GM21390 (cell line): Measurements from ENCODE around the gene LRRC46.

ENCODE experiments used
- ATAC-seq: cut with Tn5 transposase; IDR thresholded peaks from one replicate; pipeline ENCODE4 v1.9.1; 2021; ENCODE audit not compliant: unreplicated experiment

Gene LRRC46

DNA sequence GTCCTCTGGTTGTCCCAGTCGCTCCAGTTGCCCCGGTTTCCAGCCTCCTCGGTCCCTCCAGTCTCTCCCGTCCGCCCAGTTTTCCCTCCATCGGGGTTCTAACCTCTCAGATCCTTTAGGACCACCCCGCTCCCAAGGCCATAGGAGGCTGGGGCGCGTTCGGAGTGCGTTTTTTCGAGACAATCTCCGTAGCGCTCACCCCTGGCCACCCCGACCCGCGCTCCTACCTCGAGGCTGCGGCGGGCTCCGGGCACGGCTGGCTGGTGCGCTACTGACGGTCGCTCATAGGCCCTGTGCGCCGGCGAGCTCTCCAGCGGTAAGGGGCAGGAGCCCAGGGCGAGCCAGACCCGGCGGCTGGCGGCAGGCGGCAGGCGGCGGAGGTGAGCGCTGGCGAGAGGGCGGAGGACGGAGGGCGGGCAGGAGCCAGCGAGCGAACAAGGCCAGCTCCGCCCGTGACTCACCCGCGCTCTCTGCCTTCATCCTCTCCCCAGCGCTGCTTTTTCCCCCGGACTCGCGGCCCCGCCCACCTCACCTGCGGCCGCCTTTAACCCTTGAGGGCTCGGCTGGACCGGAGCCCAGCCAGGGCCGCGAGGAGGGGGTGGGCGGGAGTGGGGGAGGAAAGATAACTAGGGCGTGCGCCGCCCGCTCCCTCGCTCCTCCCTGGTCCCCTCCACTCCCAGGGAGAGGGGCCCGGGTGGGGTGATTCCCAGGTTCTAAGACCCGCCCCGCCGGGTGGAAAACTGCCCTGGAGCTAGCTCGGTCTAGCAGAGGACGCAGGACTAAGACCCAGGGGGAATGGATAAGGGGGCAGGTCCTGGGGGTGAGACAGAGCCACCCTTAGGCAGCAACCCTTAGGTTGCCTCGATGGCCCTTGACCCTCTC lies 19.5 kb downstream of the LRRC46 start, which contains the start of gene SP6:
Gene SP6, minus strand, starts transcription at position 472 of the 882 bp plus-strand sequence. CDS start 2,734 bp downstream, outside the sequence.
- ATAC-seq: no peak

DNA sequence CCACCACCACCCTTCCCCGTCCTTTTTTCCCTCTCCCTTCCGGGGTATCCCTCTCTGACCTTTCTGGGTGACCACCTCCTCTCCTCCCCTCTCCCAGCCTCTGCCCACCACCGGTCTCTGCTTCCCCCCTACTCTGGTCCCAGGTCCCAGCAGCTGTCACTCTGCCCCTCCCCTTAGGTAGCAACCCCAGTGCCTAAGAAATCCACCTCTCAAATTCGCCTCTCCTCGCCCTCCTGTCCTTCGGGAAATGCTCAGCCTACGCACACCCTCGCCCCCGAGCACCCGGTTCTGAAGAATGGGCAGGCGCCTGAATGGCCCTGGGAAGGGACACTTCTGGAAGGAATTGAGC lies 20.3 kb downstream of the LRRC46 start:
- no peak for ATAC-seq

DNA sequence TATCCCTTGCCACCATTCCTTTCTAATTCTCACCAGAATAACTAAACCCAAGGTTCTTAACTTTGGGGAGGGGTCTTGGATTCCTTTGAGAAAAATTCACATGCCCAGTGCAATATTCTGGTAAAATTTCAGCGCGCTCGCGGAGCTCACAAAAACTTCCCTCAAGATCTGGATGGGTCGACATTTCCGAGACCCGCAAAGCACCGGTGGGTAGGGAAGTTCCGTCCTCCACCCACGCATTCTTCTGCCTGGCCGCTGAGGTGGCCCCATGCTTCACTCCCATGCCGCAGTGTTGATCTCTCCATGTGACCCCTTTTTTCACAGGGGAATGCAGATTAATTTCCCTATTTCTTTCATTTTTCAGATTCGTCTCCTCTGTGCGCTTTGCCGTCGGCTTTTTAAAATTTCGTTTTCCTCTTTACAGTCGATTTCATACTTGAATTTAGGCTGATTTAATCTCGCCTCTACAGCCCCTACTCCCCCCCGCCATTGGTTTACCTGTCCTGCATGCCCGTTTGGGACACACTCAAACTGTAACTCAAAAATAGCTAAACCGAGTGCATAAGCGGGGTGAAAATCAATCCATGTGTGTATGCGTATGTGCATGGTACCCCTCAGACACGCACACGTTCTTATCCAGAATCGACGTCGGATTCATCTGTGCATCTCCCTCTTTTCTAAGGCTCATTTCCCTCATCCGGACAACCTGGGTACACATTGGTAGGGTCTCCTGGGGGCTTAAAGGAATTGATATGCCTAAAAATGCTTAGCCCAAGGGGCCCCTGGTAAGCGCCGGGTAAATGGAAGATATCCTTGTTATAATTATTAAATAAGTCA lies 20.9 kb downstream of the LRRC46 start:
- ATAC-seq: no peak

DNA sequence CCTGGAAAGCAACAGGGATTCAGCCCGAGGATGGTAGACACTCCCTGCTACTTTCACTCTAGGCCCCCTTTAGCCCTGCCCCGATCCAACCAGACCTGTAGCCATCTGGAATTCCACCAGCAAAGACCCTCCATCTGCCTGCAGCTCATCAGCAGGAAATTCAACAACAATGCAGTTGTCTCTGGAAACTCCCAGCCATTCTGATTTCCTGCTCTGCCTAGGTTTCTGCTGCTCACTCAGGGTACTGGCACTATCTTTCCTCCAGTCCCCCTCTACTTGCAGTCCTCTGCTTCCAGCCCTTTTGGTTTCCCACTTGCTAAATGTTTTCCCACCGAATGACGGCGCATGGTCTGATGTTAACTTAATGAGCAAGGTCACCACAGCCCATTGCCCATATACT lies 22.1 kb downstream of the LRRC46 start:
- no peak for ATAC-seq

DNA sequence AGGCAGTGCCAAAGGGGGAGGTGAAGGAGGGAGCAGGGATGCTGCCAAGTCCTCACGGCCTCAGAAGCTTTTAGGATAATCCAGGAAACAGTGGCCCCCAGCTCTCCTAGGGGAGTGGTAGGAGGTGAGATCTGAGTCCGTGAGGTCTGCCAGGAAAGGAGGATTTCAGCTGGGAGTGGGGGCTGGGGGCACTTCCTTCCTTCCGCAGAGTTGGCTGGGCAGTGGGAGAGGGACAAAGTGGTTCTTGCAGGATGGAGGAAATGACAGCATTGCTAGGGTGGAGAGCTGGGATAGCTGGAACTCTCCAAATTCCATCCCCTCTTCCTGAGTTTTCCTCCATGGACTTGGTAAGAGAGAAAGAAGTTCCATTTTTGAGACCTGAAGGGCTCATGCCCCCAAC lies 24.3 kb downstream of the LRRC46 start:
- no peak for ATAC-seq

DNA sequence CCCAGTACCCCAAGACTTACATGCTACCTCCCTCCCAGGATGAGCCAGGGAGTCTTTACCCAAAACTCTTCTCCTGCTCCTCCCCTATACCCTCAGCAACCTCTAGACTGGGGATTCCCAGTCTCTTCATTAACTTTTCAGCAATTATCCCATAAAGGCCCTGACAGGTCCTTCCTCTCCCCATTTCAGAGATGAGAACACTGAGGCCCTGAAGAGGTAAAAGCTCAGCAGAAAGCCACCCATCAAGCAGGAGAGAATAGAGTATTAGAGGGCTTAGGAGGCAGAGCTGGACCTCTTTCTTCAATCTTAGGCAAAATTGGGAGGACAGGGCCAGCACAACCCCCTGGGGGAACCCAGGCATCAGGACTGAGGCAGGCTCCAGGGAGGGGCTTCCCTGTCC lies 25.4 kb downstream of the LRRC46 start:
- no peak for ATAC-seq

DNA sequence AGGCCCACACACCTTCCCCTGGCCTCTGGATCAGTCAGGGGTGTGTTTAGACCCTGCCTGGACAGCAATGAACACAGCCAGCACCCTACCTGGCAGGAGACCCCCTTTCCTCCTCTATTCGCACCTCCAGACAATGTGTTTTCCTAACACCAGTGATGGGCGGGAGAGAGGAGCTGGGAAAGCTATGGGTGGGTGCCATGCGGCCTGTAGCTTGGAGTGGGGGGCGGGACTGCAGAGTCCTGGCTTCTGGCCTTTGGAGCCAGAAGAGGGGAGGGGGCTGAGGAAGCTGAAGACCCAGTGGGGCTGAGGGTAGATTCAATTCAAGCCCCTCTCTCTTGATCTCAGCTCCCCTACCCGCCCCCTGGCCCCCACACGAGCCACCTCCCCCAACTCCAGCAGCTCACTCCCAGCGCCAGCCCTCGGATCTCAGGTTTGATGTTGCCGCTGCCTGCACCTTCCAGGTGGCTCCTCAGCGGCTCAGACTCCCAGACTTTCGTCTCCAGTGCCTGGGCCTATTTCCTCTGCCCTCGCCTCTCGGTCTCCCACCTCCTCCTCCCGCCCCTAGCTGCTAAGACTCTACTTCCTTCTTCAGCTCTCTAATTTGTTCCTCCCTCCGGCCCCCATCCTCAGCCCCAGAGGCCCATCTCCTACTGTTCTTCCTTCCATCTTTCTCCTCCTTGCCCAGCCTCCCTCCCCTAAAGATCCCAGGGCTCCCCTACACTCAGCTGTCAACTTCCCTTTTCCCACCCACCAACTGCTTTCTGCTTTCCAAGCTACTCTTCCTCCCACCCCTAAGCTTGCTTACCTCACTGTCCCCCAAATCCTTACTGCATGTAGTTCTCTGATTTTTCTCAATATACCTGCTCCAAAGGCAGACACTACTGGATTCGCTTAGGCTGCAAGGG lies 26.3 kb downstream of the LRRC46 start:
- ATAC-seq: no peak

DNA sequence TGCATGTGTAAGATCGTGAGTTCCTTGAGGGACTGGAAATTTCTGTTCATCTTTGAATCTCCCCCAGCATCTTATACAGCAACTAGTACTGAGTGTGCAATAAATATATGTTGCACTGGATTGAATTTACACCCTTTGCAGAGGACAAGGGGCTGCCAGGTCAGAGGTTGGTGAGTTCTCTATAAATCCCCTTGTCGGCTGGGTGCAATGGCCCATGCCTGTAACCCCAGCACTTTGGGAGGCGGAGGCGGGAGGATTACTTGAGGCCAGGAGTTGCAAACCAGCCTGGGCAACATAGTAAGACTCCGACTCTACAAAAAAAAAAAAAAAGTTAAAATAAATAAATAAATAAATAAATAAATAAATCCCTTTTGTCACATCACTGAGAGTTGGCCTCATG lies 28.9 kb downstream of the LRRC46 start:
- ATAC-seq: no peak

DNA sequence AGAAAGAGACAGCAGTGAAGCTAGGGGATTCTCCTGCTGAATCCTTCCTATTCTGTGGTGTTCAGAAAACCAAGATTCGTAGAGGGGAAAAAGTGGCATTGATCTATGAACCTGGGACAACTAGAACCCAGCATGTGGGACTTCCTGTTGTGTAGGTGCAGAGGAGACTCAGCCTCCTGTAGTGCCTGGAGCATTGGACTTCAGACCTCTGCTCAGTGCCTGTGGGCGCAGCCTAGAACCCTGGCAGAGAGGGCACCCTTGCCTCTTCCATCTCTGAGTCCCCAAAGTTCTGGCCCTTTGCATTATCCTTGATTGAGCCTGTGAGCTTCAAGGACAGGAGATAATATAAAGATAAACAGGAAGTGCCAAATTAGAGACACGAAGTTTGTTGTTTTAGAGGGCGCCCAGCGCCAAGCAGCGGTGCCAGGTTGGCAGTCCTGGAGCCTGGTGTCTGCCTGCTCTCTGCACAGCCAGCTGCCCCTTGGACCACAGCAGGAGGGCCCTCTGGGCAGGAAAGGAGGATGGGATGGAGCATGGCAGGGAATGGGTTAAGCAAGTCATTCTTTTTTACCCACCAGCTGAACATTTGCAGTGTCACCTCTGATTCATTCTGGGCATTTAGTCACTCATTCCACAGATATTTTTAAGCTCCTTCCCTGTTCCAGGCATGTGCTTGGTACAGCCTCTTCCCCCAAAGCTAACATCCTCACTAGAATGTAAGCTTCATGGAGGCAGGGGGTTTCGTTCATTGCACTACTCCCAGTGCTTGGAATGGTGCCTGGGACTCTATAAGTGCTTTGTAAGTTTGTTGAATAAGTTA lies 31.4 kb downstream of the LRRC46 start:
- ATAC-seq: no peak

DNA sequence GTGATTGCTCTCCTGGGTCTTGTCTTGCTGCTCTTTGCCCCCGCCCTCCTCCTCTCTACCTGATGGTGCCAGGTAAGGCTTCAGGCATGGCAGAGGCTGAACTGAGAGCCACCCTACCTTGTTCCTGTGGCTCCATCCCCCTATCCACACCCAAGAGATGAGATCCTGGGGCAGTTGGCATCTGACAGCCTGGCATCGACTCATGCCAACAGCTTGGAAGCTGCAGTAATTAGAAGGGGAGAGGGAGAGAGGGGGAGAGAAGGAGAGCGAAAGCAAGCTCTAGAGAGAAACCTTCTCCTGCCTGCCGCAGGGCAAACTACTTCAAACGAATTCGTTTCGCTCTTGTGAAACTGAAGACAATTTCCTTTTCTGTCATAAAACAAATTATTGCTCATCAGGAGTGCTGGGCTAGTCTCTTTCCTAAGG lies 33.3 kb downstream of the LRRC46 start:
- ATAC-seq: no peak

DNA sequence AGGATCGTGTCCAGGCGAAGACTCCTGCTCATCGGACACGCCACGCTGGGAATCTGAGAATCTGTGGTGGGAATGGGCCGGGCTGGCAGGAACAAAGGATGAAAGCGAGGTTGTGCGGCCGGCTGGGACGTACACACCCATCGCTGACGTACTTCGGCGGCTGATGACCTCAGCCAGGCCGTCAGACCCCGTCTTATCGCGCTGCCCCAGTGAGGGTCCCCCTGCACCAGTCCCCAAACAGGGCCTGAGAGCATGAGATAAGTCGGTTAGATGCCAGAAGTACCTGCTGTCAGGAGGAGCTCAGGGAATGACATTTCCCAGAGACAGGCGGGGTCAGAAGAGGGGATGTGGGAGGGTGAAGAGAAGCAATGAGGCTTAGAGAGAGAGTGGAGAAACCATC lies 35.5 kb downstream of the LRRC46 start:
- no peak for ATAC-seq

DNA sequence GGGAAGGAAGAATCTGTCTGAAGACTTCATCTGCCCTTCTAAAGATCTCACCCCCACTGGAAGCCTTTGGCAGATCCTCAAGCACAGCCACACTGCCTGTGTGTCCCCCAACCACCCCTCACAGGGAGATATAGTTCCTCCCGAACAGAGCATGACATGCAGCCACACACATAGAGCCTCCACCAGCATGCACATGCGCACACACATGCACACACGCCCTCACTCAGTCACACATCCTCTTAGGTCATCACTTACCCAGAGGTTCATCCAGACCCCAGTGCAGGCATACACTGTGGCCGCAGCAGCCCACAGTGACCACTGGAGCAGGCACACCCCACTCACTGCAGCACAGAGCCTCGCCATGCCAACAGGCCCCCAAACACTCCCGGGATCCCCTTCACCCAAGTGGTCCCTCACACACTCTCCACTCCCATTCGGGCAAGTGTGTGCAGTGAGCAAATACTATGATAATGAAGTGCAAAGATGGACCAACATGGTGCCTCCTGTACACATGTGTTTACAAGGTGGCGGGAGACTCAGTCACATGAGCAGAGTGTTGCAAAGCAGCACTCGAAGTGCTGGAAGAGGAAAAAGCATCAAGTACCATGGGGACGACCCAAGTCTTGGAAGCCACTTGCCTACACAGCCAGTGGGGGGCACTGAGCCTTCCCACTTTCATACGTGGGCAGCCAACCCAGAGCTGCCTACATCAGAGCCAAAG lies 36.5 kb downstream of the LRRC46 start:
- no peak for ATAC-seq

DNA sequence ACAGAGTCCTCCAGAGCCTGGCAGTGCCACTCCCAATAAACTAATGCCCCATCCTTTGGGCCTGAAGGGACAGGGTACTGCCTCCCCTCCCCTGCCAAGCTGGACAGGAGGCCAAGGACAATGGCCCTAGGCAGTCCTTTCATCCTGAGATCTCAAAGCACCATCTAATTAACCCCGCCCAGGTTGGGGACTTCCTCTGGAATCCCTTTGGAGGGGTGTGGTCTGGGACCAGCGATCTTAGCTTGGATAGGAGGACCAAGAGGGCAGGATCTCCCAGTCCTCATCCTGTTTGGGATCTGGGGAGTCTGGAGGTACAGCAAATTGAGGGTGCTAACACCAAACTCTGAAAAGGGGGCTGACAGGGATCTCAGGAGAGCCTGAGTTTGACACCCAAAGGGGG lies 37.6 kb downstream of the LRRC46 start:
- no peak for ATAC-seq

DNA sequence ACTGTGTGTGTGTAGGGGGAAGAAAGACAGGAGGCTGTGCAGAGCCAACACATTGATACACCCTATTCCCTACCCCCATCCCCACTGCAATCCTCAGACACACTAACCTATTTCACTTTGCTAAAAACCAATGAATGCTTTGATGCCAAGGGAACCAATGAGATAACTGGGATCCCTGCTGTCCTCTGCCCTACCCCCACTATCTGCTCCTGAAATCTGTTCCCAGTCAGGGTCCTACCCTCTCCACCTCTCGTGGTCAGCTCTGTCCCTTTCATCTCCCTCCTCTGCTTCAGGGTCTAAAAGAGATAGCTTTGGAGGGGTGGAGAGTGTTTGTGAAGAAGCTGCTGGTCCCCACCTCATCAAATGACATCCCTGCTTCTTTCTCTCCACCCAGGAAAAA lies 38.6 kb downstream of the LRRC46 start:
- ATAC-seq: no peak

DNA sequence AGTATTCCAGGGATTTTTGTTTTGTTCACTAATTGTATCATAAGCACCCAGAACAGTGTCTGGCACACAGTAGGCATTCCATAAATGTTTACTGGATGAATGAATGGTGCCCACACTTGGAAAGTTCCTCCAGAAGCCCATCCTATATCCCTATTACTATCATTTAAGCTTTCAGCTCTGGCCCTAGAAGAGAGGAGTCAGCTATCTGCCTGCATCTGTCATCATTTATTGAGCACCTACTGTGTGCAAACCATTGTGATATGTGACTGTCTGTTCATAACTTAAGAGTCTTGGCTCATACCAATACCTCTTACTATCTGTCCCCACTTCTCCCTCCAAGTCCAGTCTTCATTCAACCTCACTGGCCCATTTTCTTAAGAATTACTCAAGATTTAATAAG lies 39.6 kb downstream of the LRRC46 start:
- no peak for ATAC-seq

DNA sequence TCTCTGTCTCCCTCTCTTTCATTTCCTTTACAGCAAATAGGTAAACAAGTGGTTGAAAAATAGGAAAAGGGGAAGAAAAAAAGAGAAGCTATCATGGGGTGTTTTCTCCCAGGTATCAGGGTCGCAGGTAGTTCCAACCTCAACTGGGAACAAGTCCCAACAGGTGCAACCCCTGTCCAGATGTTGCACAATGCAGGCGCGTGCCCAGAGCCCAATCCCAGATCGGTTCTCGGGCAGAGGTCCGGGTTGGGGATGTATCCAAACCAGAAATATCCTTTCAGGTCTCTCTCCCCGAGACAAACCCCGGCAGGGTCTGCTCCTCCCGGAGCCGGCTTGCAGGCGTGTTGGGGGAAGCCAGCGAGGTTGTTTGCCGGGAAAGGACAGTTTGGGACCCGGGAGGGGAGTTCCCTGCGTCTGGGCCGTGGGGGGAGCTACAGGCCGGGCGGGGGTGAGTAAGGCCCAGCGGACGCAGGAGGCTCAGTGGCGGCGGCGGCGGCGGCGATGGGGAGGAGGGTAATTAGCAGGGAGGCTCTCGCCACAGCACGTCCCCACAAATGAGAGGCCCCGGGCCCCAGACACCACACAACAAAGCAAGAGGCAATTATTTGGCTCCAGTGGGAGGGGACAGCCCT lies 40.7 kb downstream of the LRRC46 start:
- ATAC-seq: no peak

DNA sequence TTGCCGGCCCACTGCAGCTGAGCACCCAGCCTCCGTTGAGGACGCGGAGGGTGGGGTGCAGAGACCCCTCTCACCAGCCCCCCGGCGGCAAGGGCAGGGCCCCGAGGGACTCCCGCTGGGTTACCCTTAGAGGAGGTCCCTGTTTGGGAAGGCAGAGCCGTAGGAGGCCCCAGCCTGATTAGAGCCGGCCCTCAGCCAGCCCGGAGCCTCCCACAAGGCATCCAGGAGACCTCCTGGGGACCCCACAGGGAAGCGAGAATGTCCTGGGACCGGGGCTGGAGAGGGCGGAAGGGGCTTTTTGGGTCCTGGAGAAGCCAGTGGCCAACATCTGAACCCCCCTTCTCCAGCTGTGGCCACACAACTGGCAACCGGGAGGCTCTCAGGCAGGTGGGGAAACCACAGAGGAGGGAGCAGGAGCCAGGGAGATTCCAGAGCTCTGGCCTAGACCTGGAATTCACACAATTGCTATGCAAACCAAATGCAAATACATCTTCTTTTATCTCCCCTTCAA lies 41.2 kb downstream of the LRRC46 start:
- ATAC-seq: no peak

DNA sequence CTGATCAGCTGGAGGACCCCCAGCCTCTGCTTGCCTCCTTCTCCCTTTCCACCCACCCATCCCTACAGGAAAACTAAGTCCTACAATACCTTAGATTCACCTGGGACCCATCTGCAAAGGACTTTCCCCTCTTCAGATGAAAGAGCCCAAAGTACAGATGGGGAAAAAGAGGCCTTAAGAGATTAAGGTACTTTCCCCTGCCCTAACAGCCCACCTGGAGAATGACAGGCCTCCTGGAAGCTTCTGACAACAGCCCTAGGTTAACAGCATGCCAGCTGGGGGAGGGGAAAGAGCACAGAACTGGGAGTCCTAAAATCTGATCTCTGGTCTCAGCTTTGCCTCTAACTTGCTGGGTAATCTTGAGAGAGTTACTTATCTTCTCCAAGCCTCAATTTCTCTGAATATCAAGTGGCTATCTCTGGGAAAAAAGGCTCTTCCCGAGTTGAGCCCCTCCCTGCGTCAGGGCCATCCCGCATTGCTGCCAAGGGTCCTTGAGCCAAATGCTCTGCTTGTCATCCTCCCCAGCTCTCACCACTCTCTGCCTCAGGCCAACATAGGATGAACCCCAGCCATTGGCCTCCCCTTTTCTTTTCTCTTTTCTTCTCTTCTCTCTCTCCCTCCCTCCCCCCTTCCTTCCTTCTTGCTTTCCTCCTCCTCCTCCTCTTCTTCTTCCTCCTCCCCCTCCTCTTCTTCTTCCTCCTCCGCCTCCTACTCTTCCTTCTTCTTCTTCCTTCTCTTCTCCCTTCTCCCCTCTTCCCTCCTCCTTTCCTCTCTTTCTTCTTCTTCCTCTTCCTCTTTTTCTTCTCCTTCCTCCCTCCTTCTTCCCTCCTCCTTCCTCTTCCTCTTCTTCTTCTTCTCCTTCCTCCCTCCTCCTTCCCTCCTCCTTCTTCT lies 42.0 kb downstream of the LRRC46 start:
- no peak for ATAC-seq
